C4-2B (cell line): ENCODE data around the gene LEAP2.

ENCODE experiments used
- CTCF ChIP-seq: fragments of 450-650 bp; conservative IDR thresholded peaks from 2 replicates; pipeline ENCODE4 v1.5.1; 2017; ENCODE audit warnings: mild to moderate bottlenecking
- ZFX ChIP-seq: fragments of 450-650 bp; IDR thresholded peaks from 2 replicates; pipeline ENCODE4 v1.6.1; 2017

GRCh38 chr5:132859889-132860437 lies 13.5 kb upstream of the LEAP2 start:
- TF ChIP-seq CTCF (no peak), ZFX (no peak)
